IMR-90 (cell line): Measurements from ENCODE around the gene ARMC6. TPM values are rescaled to one million over a fixed set of nuclear protein-coding genes. Genes with fewer than 3 reads are reported as not detected.

Experiments
- ATAC-seq: fragments of 200-7000 bp; cut with Tn5 transposase; 2 replicates; pipeline ENCODE4 v1.9.1; 2020; ENCODE audit warnings: low read depth, mild to moderate bottlenecking, moderate library complexity
- BruUV-seq: library from RNA; stranded (reverse); fragments of 400-500 nt; replicated peaks from 2 replicates; lab custom pipeline; 2021; lab: Mats Ljungman, UMichigan
- CTCF ChIA-PET: fragments of 300-600 bp; formaldehyde crosslinking; extraction: SDS; loops from one replicate; lab custom pipeline; 2021; ENCODE audit warnings: antibody characterized with exemption; lab: Yijun Ruan, JAX
- POLR2A ChIA-PET: fragments of 300-600 bp; sonication (Branson Sonifier 250); formaldehyde crosslinking; loops from one replicate; lab custom pipeline; 2022; ENCODE audit warnings: antibody characterized with exemption; ENCODE audit not compliant: unreplicated experiment; lab: Charles Lee
- DNase-seq: peaks from one replicate; pipeline ENCODE4 v3.0.0; 2013
- H2AFZ ChIP-seq: replicated peaks from 2 replicates; pipeline ENCODE3; 2013; ENCODE audit warnings: low read length, mild to moderate bottlenecking; ENCODE audit not compliant: poor library complexity
- H2AK5ac ChIP-seq: 2 replicates; pipeline ENCODE4 v1.6.1; 2013; ENCODE audit warnings: low read depth, low read length, inconsistent platforms
- H2AK9ac ChIP-seq: replicated peaks from 2 replicates; pipeline ENCODE3; 2013; ENCODE audit warnings: mild to moderate bottlenecking, low read depth, low read length, moderate library complexity; ENCODE audit not compliant: poor library complexity
- H2BK120ac ChIP-seq: 2 replicates; pipeline ENCODE4 v1.6.1; 2013; ENCODE audit warnings: low read depth, low read length, inconsistent platforms
- H2BK15ac ChIP-seq: 3 replicates; pipeline ENCODE4 v1.6.1; 2013; ENCODE audit warnings: low read depth, low read length, inconsistent platforms
- H2BK20ac ChIP-seq: 2 replicates; pipeline ENCODE4 v1.6.1; 2013; ENCODE audit warnings: low read depth, mild to moderate bottlenecking, inconsistent platforms, low read length, moderate library complexity
- H2BK5ac ChIP-seq: 2 replicates; pipeline ENCODE4 v1.6.1; 2013; ENCODE audit warnings: mild to moderate bottlenecking, low read depth, low read length, inconsistent platforms; ENCODE audit not compliant: poor library complexity, severe bottlenecking
- H3K14ac ChIP-seq: replicated peaks from 2 replicates; pipeline ENCODE4 v1.6.1; 2013; ENCODE audit warnings: low read depth, low read length, inconsistent platforms
- H3K18ac ChIP-seq: 2 replicates; pipeline ENCODE4 v1.6.1; 2013; ENCODE audit warnings: low read depth, low read length, control low read depth
- H3K23ac ChIP-seq: 2 replicates; pipeline ENCODE4 v1.6.1; 2013; ENCODE audit warnings: low read depth, low read length, inconsistent platforms
- H3K27ac ChIP-seq: 2 replicates; pipeline ENCODE4 v1.5.1; 2013; ENCODE audit warnings: mild to moderate bottlenecking, control low read depth, low read length; ENCODE audit not compliant: insufficient read depth
- H3K27me3 ChIP-seq: 2 replicates; pipeline ENCODE4 v1.6.1; 2013; ENCODE audit warnings: low read length; ENCODE audit not compliant: control insufficient read depth, insufficient read depth
- H3K36me3 ChIP-seq: 2 replicates; pipeline ENCODE4 v1.6.1; 2013; ENCODE audit warnings: low read length, mixed read lengths; ENCODE audit not compliant: control insufficient read depth, insufficient read depth
- H3K4ac ChIP-seq: 2 replicates; pipeline ENCODE4 v1.6.1; 2013; ENCODE audit warnings: low read depth, low read length, inconsistent platforms
- H3K4me1 ChIP-seq: 2 replicates; pipeline ENCODE4 v1.6.1; 2013; ENCODE audit warnings: low read length, mixed read lengths; ENCODE audit not compliant: control insufficient read depth, insufficient read depth
- H3K4me2 ChIP-seq: 2 replicates; pipeline ENCODE4 v1.6.1; 2013; ENCODE audit warnings: low read depth, mild to moderate bottlenecking, control low read depth, low read length, moderate library complexity
- H3K4me3 ChIP-seq: 2 replicates; pipeline ENCODE4 v1.5.1; 2013; ENCODE audit warnings: low read depth, mild to moderate bottlenecking, control low read depth, low read length, moderate library complexity; ENCODE audit not compliant: insufficient read depth
- H3K56ac ChIP-seq: 2 replicates; pipeline ENCODE4 v1.6.1; 2013; ENCODE audit warnings: low read length, inconsistent platforms; ENCODE audit not compliant: insufficient read depth; ENCODE audit errors: extremely low read depth
- H3K79me1 ChIP-seq, 2 experiments: 2 replicates each; pipeline ENCODE4 v1.6.1; 2013; ENCODE audit warnings: low read length in 2 of 2, inconsistent platforms in 1 of 2, low read depth in 1 of 2
- H3K9ac ChIP-seq: 2 replicates; pipeline ENCODE4 v1.6.1; 2013; ENCODE audit warnings: low read depth, low read length, control low read depth
- H3K9me1 ChIP-seq: 2 replicates; pipeline ENCODE4 v1.6.1; 2013; ENCODE audit warnings: low read length, inconsistent platforms; ENCODE audit not compliant: insufficient read depth
- H3K9me3 ChIP-seq: 2 replicates; pipeline ENCODE4 v1.6.1; 2013; ENCODE audit warnings: low read length; ENCODE audit not compliant: control insufficient read depth, insufficient read depth
- H4K20me1 ChIP-seq: 2 replicates; pipeline ENCODE4 v1.6.1; 2013; ENCODE audit warnings: low read length, inconsistent platforms; ENCODE audit not compliant: insufficient read depth
- H4K5ac ChIP-seq: 2 replicates; pipeline ENCODE4 v1.6.1; 2013; ENCODE audit warnings: mild to moderate bottlenecking, low read depth, low read length, control low read depth
- H4K8ac ChIP-seq, 2 experiments: 2 replicates each; pipeline ENCODE4 v1.6.1; 2013; ENCODE audit warnings: low read depth in 2 of 2, low read length in 2 of 2, control low read depth in 1 of 2, inconsistent platforms in 1 of 2
- H4K91ac ChIP-seq: 2 replicates; pipeline ENCODE4 v1.6.1; 2013; ENCODE audit warnings: low read depth, low read length, inconsistent platforms; ENCODE audit not compliant: insufficient read depth
- BHLHE40 ChIP-seq: fragments of 150-350 bp; IDR thresholded peaks from 2 replicates; pipeline ENCODE4 v1.6.1; 2016; ENCODE audit warnings: mild to moderate bottlenecking, low read depth, low read length
- CHD1 ChIP-seq: IDR thresholded peaks from 2 replicates; pipeline ENCODE4 v1.6.1; 2012; ENCODE audit warnings: low read depth, low read length, improper control_type of control experiment
- POLR2A ChIP-seq: IDR thresholded peaks from 2 replicates; pipeline ENCODE4 v1.6.1; 2012; ENCODE audit warnings: mild to moderate bottlenecking, low read depth, low read length
- RAD21 ChIP-seq: IDR thresholded peaks from 2 replicates; pipeline ENCODE4 v1.6.1; 2012; ENCODE audit warnings: low read length, improper control_type of control experiment
- WGBS, 2 experiments: methylation state at CpG; one replicate each; pipeline versions ENCODE4 v1.1.5 to v1.1.7; 2013; ENCODE audit warnings: missing lambda C conversion rate in 2 of 2; ENCODE audit not compliant: insufficient read length in 1 of 2; ENCODE audit errors: extremely low coverage in 2 of 2; 5-methylcytosine and 5-hydroxymethylcytosine counted together
- dilution Hi-C: fragments of 300-500 bp; cut with HindIII; formaldehyde crosslinking; loops from one replicate; pipeline ENCODE4 v1.14.3; 2018; ENCODE audit warnings: low sequenced_read_pairs; ENCODE audit not compliant: unreplicated experiment
- in situ Hi-C: fragments of 300-500 bp; cut with MboI; formaldehyde crosslinking; loops from 3 replicates; pipeline ENCODE4 v1.14.3; 2019; ENCODE audit warnings: low sequenced_read_pairs, inconsistent platforms, mixed read lengths
- intact Hi-C: fragments of 100-400 bp; cut with micrococcal nuclease; formaldehyde crosslinking; loops from 2 replicates; pipeline ENCODE4 v1.10.0; 2022
- polyA plus RNA-seq, 3 experiments: library from polyadenylated mRNA; depleted of rRNA; stranded (reverse); fragments of >200 nt; gene quantifications; 2 replicates each; pipeline ENCODE4 v1.2.3, GENCODE V29; 2012; ENCODE audit warnings: low replicate concordance in 1 of 3
- total RNA-seq: library from RNA; depleted of rRNA; stranded (reverse); fragments of >200 nt; gene quantifications from 2 replicates; pipeline ENCODE4 v1.2.3, GENCODE V29; 2012

Gene ARMC6
- total and polyA plus RNA-seq, 2 of the 4 experiments (the other 2 are of a cell fraction) = 41.5 to 52.7 TPM

GRCh38 chr19:19006213-19006612, 27.2 kb upstream of the ARMC6 start:
- no peak overlapping the region for H2BK20ac ChIP-seq
- H2AK5ac ChIP-seq = no peak overlapping the region
- POLR2A ChIA-PET = no interaction called here
- BruUV-seq = no TSS peak
- H4K91ac ChIP-seq = no peak overlapping the region
- no peak overlapping the region for H3K27ac ChIP-seq
- intact Hi-C loops = no loop called here
- H3K27me3 ChIP-seq = no peaks in the 10 kb centered on the region
- no peak overlapping the region for H3K4me2 ChIP-seq
- WGBS, 2 experiments = no CpG with 5 or more reads among the region's 3 CpGs
- H2BK5ac ChIP-seq = no peak overlapping the region
- H2BK120ac ChIP-seq = no peak overlapping the region
- no peak overlapping the region for H2BK15ac ChIP-seq
- H3K23ac ChIP-seq = no peak overlapping the region
- H3K4ac ChIP-seq = no peak overlapping the region
- no peak overlapping the region for H3K56ac ChIP-seq
- CTCF ChIA-PET = no interaction called here
- H3K79me1 ChIP-seq = peaks cover 23 to 52% of the 10 kb centered on the region in 2 experiments
- no peaks in the 10 kb centered on the region for H3K9me3 ChIP-seq
- ATAC-seq (no peak), DNase-seq (peak; percentile 10)
- H4K20me1 ChIP-seq = peaks cover 18% of the 10 kb centered on the region; the same call in 1 of the 2 replicates
- H2AFZ ChIP-seq = no peak overlapping the region
- dilution Hi-C loops = no loop called here
- no peak overlapping the region for H3K9ac ChIP-seq
- H3K4me1 ChIP-seq = no peaks in the 10 kb centered on the region
- peaks cover 69% of the 10 kb centered on the region for H3K36me3 ChIP-seq
- H3K18ac ChIP-seq = no peak overlapping the region
- H4K8ac ChIP-seq = no peak overlapping the region
- no peaks in the 10 kb centered on the region for H3K9me1 ChIP-seq
- H4K5ac ChIP-seq = no peak overlapping the region
- no peak for TF ChIP-seq CHD1
- TF ChIP-seq RAD21 = no peak
- TF ChIP-seq POLR2A = no peak
- TF ChIP-seq BHLHE40 = no peak
- H2AK9ac ChIP-seq = no peak overlapping the region
- in situ Hi-C loops = no loop called here
- H3K4me3 ChIP-seq = no peak overlapping the region
- H3K14ac ChIP-seq = no peak overlapping the region
